Adipocyte (in vitro differentiated cells): ENCODE measurements around the gene HOXA4.
A peak's percentile ranks its signal among the peaks of the same experiment; 100 is the strongest.

Experiments used
- DNase-seq: peaks from one replicate; pipeline ENCODE4 v3.0.0-alpha.2; 2015; ENCODE audit warnings: low read depth
- H3K27me3 ChIP-seq: replicated peaks from 2 replicates; pipeline ENCODE4 v1.7.0; 2013; ENCODE audit warnings: mild to moderate bottlenecking, low read length, moderate library complexity; ENCODE audit not compliant: control insufficient read depth, insufficient read depth
- H3K36me3 ChIP-seq: 2 replicates; pipeline ENCODE4 v1.7.0; 2013; ENCODE audit warnings: low read length, mild to moderate bottlenecking, moderate library complexity; ENCODE audit not compliant: control insufficient read depth, insufficient read depth, severe bottlenecking
- H3K4me1 ChIP-seq: 2 replicates; pipeline ENCODE4 v1.7.0; 2013; ENCODE audit warnings: mild to moderate bottlenecking, low read length, moderate library complexity; ENCODE audit not compliant: control insufficient read depth, insufficient read depth
- H3K4me3 ChIP-seq: 2 replicates; pipeline ENCODE4 v1.7.0; 2013; ENCODE audit warnings: mild to moderate bottlenecking, low read length, moderate library complexity
- H3K9ac ChIP-seq: 2 replicates; pipeline ENCODE4 v1.7.0; 2013; ENCODE audit warnings: mild to moderate bottlenecking, low read length, moderate library complexity
- H3K9me3 ChIP-seq: 2 replicates; pipeline ENCODE4 v1.7.0; 2013; ENCODE audit warnings: mild to moderate bottlenecking, low read length, moderate library complexity; ENCODE audit not compliant: control insufficient read depth

Gene HOXA4

GRCh38 chr7:27101171-27101956 is 29.2 kb downstream of the HOXA4 start:
- no peak for DNase-seq
- peak overlapping the region; percentile 60 for H3K9ac ChIP-seq
- no peaks in the 10 kb centered on the region for H3K36me3 ChIP-seq
- no peaks in the 10 kb centered on the region for H3K9me3 ChIP-seq
- H3K4me1 ChIP-seq: peaks cover 66% of the 10 kb centered on the region
- no peaks in the 10 kb centered on the region for H3K27me3 ChIP-seq
- peak overlapping the region; percentile 66 for H3K4me3 ChIP-seq

- peaks cover 59% of the 10 kb centered on the region for H3K4me1 ChIP-seq
- peak overlapping the region; percentile 66 for H3K4me3 ChIP-seq
- no peaks in the 10 kb centered on the region for H3K27me3 ChIP-seq
- DNase-seq: no peak
- peak overlapping the region; percentile 60 for H3K9ac ChIP-seq
- H3K9me3 ChIP-seq: no peaks in the 10 kb centered on the region
- H3K36me3 ChIP-seq: no peaks in the 10 kb centered on the region
These were observed 29.8 kb downstream of the HOXA4 start for GRCh38 chr7:27100694-27101170.

- Histone ChIP-seq H3K27me3 (no peaks in the 10 kb centered on the region), H3K36me3 (no peaks in the 10 kb centered on the region), H3K4me1 (peaks cover 56% of the 10 kb centered on the region), H3K9me3 (no peaks in the 10 kb centered on the region), H3K9ac (peak overlapping the region; percentile 97), H3K4me3 (peak overlapping the region; percentile 94)
- DNase-seq: no peak
These were observed 30.8 kb downstream of the HOXA4 start for GRCh38 chr7:27099453-27100370.

GRCh38 chr7:27098578-27099451 is 31.7 kb downstream of the HOXA4 start:
- H3K36me3 ChIP-seq: no peaks in the 10 kb centered on the region
- peaks cover 54% of the 10 kb centered on the region for H3K4me1 ChIP-seq
- peak overlapping the region; percentile 97 for H3K9ac ChIP-seq
- no peaks in the 10 kb centered on the region for H3K27me3 ChIP-seq
- DNase-seq: no peak
- H3K4me3 ChIP-seq: peak overlapping the region; percentile 94
- no peaks in the 10 kb centered on the region for H3K9me3 ChIP-seq

- no peaks in the 10 kb centered on the region for H3K27me3 ChIP-seq
- H3K9me3 ChIP-seq: no peaks in the 10 kb centered on the region
- peak overlapping the region; percentile 97 for H3K9ac ChIP-seq
- H3K4me3 ChIP-seq: peak overlapping the region; percentile 94
- peaks cover 51% of the 10 kb centered on the region for H3K4me1 ChIP-seq
- no peak for DNase-seq
- H3K36me3 ChIP-seq: no peaks in the 10 kb centered on the region
These were observed 32.6 kb downstream of the HOXA4 start for GRCh38 chr7:27097686-27098577.

GRCh38 chr7:27096768-27097514 is 33.6 kb downstream of the HOXA4 start:
- Histone ChIP-seq H3K9ac (peak overlapping the region; percentile 97), H3K4me1 (peaks cover 51% of the 10 kb centered on the region), H3K9me3 (no peaks in the 10 kb centered on the region), H3K4me3 (peak overlapping the region; percentile 94), H3K36me3 (no peaks in the 10 kb centered on the region), H3K27me3 (no peaks in the 10 kb centered on the region)
- no peak for DNase-seq

GRCh38 chr7:27095897-27096767 is 34.4 kb downstream of the HOXA4 start, which contains the start of gene HOXA1:
HOXA1 (minus strand) TSS chr7:27096000; CDS start chr7:27095912, 88 bp downstream.
- Histone ChIP-seq H3K9ac (peak within 1 kb of the TSS; percentile 97), H3K4me1 (peaks cover 44% of the 10 kb centered on the region), H3K27me3 (no peaks in the 10 kb centered on the region), H3K9me3 (no peaks in the 10 kb centered on the region), H3K4me3 (peak within 1 kb of the TSS; percentile 94), H3K36me3 (no peaks in the 10 kb centered on the region)
- DNase-seq: no peak

GRCh38 chr7:27095050-27095896 is 35.3 kb downstream of the HOXA4 start:
- Histone ChIP-seq H3K27me3 (no peaks in the 10 kb centered on the region), H3K4me3 (peak overlapping the region; percentile 94), H3K36me3 (no peaks in the 10 kb centered on the region), H3K9me3 (no peaks in the 10 kb centered on the region), H3K9ac (peak overlapping the region; percentile 77), H3K4me1 (peaks cover 36% of the 10 kb centered on the region)
- no peak for DNase-seq
